Vagina (tissue), 2 donors: ENCODE measurements around the gene HDAC7. TPM values are rescaled to one million over a fixed set of nuclear protein-coding genes. Genes with fewer than 3 reads are reported as not detected.

ENCODE experiments used
- DNase-seq, 2 donors: peaks; one replicate each; pipeline ENCODE4 v3.0.0-alpha.2; 2017; ENCODE audit errors: extremely low spot score in 2 of 2
- H3K27ac ChIP-seq: fragments of 200-600 bp; sonication (generic); one replicate; pipeline ENCODE4 v1.5.1; 2019
- H3K27me3 ChIP-seq: fragments of 200-600 bp; sonication (generic); one replicate; pipeline ENCODE4 v1.5.1; 2019
- H3K36me3 ChIP-seq, 2 donors: fragments of 200-600 bp; sonication (generic); one replicate each; pipeline ENCODE4 v1.5.1; 2017 to 2019
- H3K4me1 ChIP-seq: fragments of 200-600 bp; sonication (generic); one replicate; pipeline ENCODE4 v1.5.1; 2019
- H3K4me3 ChIP-seq, 2 donors: fragments of 200-600 bp; sonication (generic); 1 replicate in 1 of 2; 2 replicates in 1 of 2; pipeline ENCODE4 v1.5.1; 2016 to 2019
- H3K9me3 ChIP-seq: fragments of 200-600 bp; sonication (generic); one replicate; pipeline ENCODE4 v1.5.1; 2019
- CTCF ChIP-seq, 3 experiments: fragments of 450-650 bp in 2 of 3; fragments of 200-600 bp in 1 of 3; sonication (generic) in 1 of 3; IDR thresholded peaks; one replicate each; pipeline ENCODE4 v1.5.1; 2017 to 2019; ENCODE audit warnings: antibody characterized with exemption in 3 of 3, mild to moderate bottlenecking in 2 of 3, moderate library complexity in 2 of 3
- POLR2A ChIP-seq, 2 donors: fragments of 450-650 bp; IDR thresholded peaks; one replicate each; pipeline ENCODE4 v1.6.1; 2017; ENCODE audit warnings: antibody characterized with exemption in 2 of 2, mild to moderate bottlenecking in 2 of 2, moderate library complexity in 2 of 2
- POLR2AphosphoS5 ChIP-seq, 2 donors: sonication (generic); formaldehyde crosslinking; IDR thresholded peaks; one replicate each; pipeline ENCODE4 v1.9.0; 2017; ENCODE audit warnings: antibody characterized with exemption in 2 of 2, mild to moderate bottlenecking in 2 of 2, low read depth in 1 of 2; ENCODE audit not compliant: insufficient read depth in 1 of 2
- intact Hi-C: fragments of 100-400 bp; cut with DNase I; formaldehyde crosslinking; loops from one replicate; pipeline ENCODE4 v1.15.1; 2023
- total RNA-seq: library from RNA; depleted of rRNA; stranded (reverse); fragments of >200 nt; gene quantifications from one replicate; pipeline ENCODE4 v1.2.3, GENCODE V29; 2016

Gene HDAC7
- total RNA-seq, 1 donor from 2014 or later, result 67.0 TPM

- no peaks in the 10 kb centered on the region for H3K36me3 ChIP-seq
- no peak for DNase-seq
- H3K9me3 ChIP-seq, result no peaks in the 10 kb centered on the region
- intact Hi-C loops, result no loop called here
- peak overlapping the region; percentile 99 for H3K27ac ChIP-seq
- peaks cover 100% of the 10 kb centered on the region for H3K4me1 ChIP-seq
- H3K4me3 ChIP-seq, result no peak overlapping the region
- H3K27me3 ChIP-seq, result no peaks in the 10 kb centered on the region
- TF ChIP-seq CTCF (IDR thresholded peaks at IDR 0.05), result no peak
- TF ChIP-seq POLR2A (IDR thresholded peaks at IDR 0.05), result no peak
- no peak for TF ChIP-seq POLR2AphosphoS5 (IDR thresholded peaks at IDR 0.05; ENCODE audit: insufficient read depth in 1 of 2, low read depth in 1 of 2)
Observed at GRCh38 chr12:47807338-47807737, 12.4 kb downstream of the HDAC7 start.

- Histone ChIP-seq H3K36me3 (no peaks in the 10 kb centered on the region), H3K4me1 (peaks cover 100% of the 10 kb centered on the region), H3K9me3 (no peaks in the 10 kb centered on the region), H3K4me3 (no peak overlapping the region), H3K27ac (peak overlapping the region; percentile 62), H3K27me3 (no peaks in the 10 kb centered on the region)
- TF ChIP-seq POLR2AphosphoS5 (IDR thresholded peaks at IDR 0.05; ENCODE audit: insufficient read depth in 1 of 2, low read depth in 1 of 2), result no peak
- TF ChIP-seq POLR2A (IDR thresholded peaks at IDR 0.05), result no peak
- TF ChIP-seq CTCF (IDR thresholded peaks at IDR 0.05), result no peak
- DNase-seq, result no peak
- intact Hi-C loops, result no loop called here
Observed at GRCh38 chr12:47805417-47805816, 14.3 kb downstream of the HDAC7 start.

- peaks cover 100% of the 10 kb centered on the region for H3K4me1 ChIP-seq
- H3K27ac ChIP-seq, result peak overlapping the region; percentile 59
- DNase-seq, result no peak
- H3K36me3 ChIP-seq, result no peaks in the 10 kb centered on the region
- TF ChIP-seq POLR2A (IDR thresholded peaks at IDR 0.05) (no peak), CTCF (IDR thresholded peaks at IDR 0.05) (no peak), POLR2AphosphoS5 (IDR thresholded peaks at IDR 0.05; ENCODE audit: insufficient read depth in 1 of 2, low read depth in 1 of 2) (no peak)
- no peaks in the 10 kb centered on the region for H3K9me3 ChIP-seq
- no peaks in the 10 kb centered on the region for H3K27me3 ChIP-seq
- intact Hi-C loops, result loop anchor here (5.0 kb wide), 1 partner anchor 33 kb away; no protein-coding TSS in a partner anchor
- H3K4me3 ChIP-seq, result no peak overlapping the region
Observed at GRCh38 chr12:47804171-47804570, 15.5 kb downstream of the HDAC7 start.

DNA sequence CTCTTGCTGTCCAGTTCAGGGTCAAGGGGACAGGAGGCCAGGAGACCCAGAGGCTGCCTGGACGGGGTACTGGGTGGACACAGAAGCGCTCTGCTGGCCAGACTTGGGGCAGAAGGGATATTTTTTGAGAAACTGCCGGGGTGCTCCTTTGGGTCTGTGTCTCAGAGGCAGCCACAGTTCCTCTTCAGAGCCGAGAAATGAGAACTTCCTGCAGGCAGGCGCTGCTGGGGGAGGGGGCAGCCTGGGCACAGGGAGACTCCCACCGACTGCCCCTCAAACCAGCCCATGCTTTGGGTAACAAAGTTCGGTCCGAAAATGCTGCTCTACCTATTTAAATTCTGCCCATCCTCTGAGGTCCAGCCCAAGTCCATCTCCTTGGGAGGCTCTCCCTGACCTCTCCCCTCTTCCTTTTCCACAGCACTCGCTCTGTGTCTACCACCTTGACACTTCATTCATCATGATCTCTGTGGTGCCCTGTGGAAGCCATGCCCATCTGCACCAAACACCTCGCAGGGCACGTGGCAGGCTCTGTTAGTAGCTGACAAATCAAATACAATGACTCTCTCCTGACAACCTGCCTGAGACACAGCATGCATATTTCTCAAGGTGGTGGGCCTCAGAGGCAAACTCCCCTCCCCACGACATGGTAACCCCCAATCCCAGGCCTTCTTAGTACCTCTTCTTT is 16.4 kb downstream of the HDAC7 start:
- peaks cover 0 to 6% of the 10 kb centered on the region in 2 donors for H3K36me3 ChIP-seq
- H3K27me3 ChIP-seq, result no peaks in the 10 kb centered on the region
- no peaks in the 10 kb centered on the region for H3K9me3 ChIP-seq
- DNase-seq, result no peak
- peaks cover 95% of the 10 kb centered on the region for H3K4me1 ChIP-seq
- intact Hi-C loops, result loop anchor here (5.0 kb wide), 1 partner anchor 34 kb away; no protein-coding TSS in a partner anchor
- H3K27ac ChIP-seq, result peak overlapping the region; percentile 74
- TF ChIP-seq POLR2AphosphoS5 (IDR thresholded peaks at IDR 0.05; ENCODE audit: insufficient read depth in 1 of 2, low read depth in 1 of 2) (no peak), POLR2A (IDR thresholded peaks at IDR 0.05) (no peak), CTCF (IDR thresholded peaks at IDR 0.05) (no peak)
- no peak overlapping the region for H3K4me3 ChIP-seq

- no peak for DNase-seq
- Histone ChIP-seq H3K4me1 (peaks cover 85% of the 10 kb centered on the region), H3K36me3 (peaks cover 0 to 14% of the 10 kb centered on the region in 2 donors), H3K27ac (peak overlapping the region; percentile 74), H3K4me3 (no peak overlapping the region), H3K9me3 (no peaks in the 10 kb centered on the region), H3K27me3 (no peaks in the 10 kb centered on the region)
- TF ChIP-seq POLR2A (IDR thresholded peaks at IDR 0.05) (no peak), CTCF (IDR thresholded peaks at IDR 0.05) (no peak), POLR2AphosphoS5 (IDR thresholded peaks at IDR 0.05; ENCODE audit: insufficient read depth in 1 of 2, low read depth in 1 of 2) (no peak)
- intact Hi-C loops, result loop anchor here (5.0 kb wide), 1 partner anchor 35 kb away; no protein-coding TSS in a partner anchor
Observed at GRCh38 chr12:47802312-47802711, 17.4 kb downstream of the HDAC7 start.
